Ishikawa (cell line): ENCODE results near the gene CYSTM1.

ENCODE experiments used
- CEBPB ChIP-seq: IDR thresholded peaks from 2 replicates; pipeline ENCODE4 v1.6.1; 2012
- CREB1 ChIP-seq: IDR thresholded peaks from 2 replicates; pipeline ENCODE4 v1.6.1; 2012; ENCODE audit warnings: low read depth
- EGR1 ChIP-seq: IDR thresholded peaks from 2 replicates; pipeline ENCODE4 v1.6.1; 2012
- EP300 ChIP-seq: IDR thresholded peaks from 2 replicates; pipeline ENCODE4 v1.6.1; 2012; ENCODE audit warnings: borderline replicate concordance
- FOXM1 ChIP-seq: IDR thresholded peaks from 2 replicates; pipeline ENCODE4 v1.6.1; 2012; ENCODE audit warnings: low read depth, borderline replicate concordance
- NFIC ChIP-seq: IDR thresholded peaks from 2 replicates; pipeline ENCODE4 v1.6.1; 2012
- RAD21 ChIP-seq: IDR thresholded peaks from 2 replicates; pipeline ENCODE4 v1.6.1; 2012; ENCODE audit warnings: low read depth
- TAF1 ChIP-seq: IDR thresholded peaks from 2 replicates; pipeline ENCODE4 v1.6.1; 2012; ENCODE audit warnings: low read depth, mild to moderate bottlenecking
- TCF12 ChIP-seq: IDR thresholded peaks from 2 replicates; pipeline ENCODE4 v1.6.1; 2012; ENCODE audit warnings: low read depth
- TEAD4 ChIP-seq: IDR thresholded peaks from 2 replicates; pipeline ENCODE4 v1.6.1; 2012
- YY1 ChIP-seq: IDR thresholded peaks from 2 replicates; pipeline ENCODE4 v1.6.1; 2012; ENCODE audit warnings: low read depth
- ZBTB7A ChIP-seq: IDR thresholded peaks from 2 replicates; pipeline ENCODE4 v1.6.1; 2012; ENCODE audit warnings: low read depth
- TF ChIP-seq, protein P1 (sequence below): IDR thresholded peaks from 2 replicates; pipeline ENCODE4 v1.6.1; 2012; ENCODE audit warnings: low read depth, mild to moderate bottlenecking
- TF ChIP-seq, protein P2 (sequence below): IDR thresholded peaks from 2 replicates; pipeline ENCODE4 v1.6.1; 2012
- TF ChIP-seq, protein P3 (sequence below): IDR thresholded peaks from 2 replicates; pipeline ENCODE4 v1.6.1; 2012

Gene CYSTM1

DNA sequence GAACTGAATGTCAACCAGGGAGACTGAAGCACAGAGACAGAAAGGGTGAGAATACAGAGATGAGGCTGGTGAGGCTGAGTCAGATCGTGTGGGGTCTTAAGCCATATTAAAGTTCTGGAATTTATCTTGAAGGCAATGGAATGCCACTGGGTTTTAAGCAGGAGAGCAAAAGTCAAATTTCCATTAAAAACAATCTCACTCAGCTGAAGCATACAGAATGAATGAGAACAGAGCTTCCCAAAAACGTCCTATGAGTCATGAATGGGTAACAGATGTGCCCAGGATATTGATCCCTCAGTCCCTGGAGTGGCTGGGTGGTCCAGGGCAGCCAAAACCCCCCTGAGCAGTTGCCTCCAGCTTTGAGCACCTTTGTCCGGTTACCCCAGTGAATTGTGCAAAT lies 83.0 kb downstream of the CYSTM1 start:
- no peak for TF ChIP-seq YY1
- TF ChIP-seq, protein P1, sequence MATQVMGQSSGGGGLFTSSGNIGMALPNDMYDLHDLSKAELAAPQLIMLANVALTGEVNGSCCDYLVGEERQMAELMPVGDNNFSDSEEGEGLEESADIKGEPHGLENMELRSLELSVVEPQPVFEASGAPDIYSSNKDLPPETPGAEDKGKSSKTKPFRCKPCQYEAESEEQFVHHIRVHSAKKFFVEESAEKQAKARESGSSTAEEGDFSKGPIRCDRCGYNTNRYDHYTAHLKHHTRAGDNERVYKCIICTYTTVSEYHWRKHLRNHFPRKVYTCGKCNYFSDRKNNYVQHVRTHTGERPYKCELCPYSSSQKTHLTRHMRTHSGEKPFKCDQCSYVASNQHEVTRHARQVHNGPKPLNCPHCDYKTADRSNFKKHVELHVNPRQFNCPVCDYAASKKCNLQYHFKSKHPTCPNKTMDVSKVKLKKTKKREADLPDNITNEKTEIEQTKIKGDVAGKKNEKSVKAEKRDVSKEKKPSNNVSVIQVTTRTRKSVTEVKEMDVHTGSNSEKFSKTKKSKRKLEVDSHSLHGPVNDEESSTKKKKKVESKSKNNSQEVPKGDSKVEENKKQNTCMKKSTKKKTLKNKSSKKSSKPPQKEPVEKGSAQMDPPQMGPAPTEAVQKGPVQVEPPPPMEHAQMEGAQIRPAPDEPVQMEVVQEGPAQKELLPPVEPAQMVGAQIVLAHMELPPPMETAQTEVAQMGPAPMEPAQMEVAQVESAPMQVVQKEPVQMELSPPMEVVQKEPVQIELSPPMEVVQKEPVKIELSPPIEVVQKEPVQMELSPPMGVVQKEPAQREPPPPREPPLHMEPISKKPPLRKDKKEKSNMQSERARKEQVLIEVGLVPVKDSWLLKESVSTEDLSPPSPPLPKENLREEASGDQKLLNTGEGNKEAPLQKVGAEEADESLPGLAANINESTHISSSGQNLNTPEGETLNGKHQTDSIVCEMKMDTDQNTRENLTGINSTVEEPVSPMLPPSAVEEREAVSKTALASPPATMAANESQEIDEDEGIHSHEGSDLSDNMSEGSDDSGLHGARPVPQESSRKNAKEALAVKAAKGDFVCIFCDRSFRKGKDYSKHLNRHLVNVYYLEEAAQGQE: no peak
- no peak for TF ChIP-seq FOXM1
- no peak for TF ChIP-seq EP300
- TF ChIP-seq, protein P2, sequence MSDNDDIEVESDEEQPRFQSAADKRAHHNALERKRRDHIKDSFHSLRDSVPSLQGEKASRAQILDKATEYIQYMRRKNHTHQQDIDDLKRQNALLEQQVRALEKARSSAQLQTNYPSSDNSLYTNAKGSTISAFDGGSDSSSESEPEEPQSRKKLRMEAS: no peak

DNA sequence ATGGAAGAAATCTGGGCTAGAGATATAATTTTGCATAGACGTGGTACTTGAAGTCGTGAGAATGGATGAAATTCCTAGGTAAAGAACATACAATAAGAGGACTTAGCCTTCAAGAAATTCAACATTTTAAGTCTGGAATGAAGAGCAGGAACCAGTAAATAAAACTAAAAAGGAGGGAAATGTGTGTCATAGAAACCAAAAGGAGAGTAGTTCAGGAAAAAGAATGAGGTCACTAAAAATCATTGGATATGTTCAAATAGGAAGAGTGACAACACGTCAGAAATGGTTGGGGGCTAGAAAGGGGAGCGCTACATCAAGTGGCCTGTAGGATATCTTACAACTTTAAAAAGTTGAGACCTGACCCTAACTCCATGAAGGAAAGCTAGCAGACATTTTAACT lies 83.9 kb downstream of the CYSTM1 start:
- TF ChIP-seq, protein P2: no peak
- TF ChIP-seq ZBTB7A: no peak
- TF ChIP-seq, protein P3, sequence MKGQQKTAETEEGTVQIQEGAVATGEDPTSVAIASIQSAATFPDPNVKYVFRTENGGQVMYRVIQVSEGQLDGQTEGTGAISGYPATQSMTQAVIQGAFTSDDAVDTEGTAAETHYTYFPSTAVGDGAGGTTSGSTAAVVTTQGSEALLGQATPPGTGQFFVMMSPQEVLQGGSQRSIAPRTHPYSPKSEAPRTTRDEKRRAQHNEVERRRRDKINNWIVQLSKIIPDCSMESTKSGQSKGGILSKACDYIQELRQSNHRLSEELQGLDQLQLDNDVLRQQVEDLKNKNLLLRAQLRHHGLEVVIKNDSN: no peak
- TF ChIP-seq, protein P1: no peak
- TF ChIP-seq EP300: no peak
- TF ChIP-seq CREB1: no peak
- TF ChIP-seq NFIC: no peak
- TF ChIP-seq TAF1: no peak

DNA sequence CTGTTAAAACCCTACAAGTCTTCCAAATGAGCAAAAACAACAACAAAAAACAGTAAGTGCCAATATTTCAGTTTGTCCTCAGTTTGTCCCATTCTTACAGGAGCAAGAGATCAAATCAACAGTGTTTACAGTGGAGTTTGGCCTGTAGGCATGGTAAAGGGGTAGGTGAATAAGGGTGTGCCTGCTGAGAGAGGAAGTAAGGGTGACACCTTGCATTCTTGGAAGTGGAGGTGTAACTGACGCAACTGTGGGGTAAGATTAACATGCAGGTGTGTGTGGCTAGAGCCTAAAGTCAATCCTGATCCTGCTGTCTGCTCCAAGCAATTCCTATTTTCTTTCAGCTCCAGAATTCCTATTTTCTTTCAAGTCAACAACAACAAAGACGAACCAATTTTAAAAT lies 84.5 kb downstream of the CYSTM1 start:
- TF ChIP-seq CEBPB (no peak), EP300 (no peak), TEAD4 (no peak), TCF12 (no peak), NFIC (no peak), EGR1 (no peak), ZBTB7A (no peak)
- TF ChIP-seq, protein P1: no peak

DNA sequence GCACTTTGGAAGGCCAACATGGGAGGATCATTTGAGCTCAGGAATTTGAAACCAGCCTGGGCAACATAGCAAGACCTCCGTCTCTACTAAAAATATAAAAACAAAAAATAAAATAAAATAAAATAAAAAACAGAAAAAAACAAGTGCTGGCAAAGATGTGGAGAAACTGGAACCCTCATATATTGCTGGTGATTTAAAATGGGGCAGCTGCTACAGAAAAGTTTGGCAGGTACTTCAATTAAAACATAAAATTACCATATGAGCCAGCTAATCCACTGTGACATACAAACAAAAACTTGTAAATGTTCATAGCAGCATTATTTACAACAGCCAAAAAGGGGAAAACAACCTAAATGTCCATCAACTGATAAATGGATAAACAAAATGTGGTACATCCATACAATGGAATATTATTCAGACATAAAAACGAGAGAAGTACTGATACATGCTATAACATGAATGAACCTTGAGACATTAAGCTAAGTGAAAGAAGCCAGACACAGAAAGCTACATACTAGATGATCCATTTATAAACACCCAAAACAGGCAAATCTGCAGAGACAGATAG lies 85.2 kb downstream of the CYSTM1 start:
- TF ChIP-seq, protein P3: no peak
- no peak for TF ChIP-seq TCF12
- no peak for TF ChIP-seq YY1
- TF ChIP-seq, protein P1: no peak
- no peak for TF ChIP-seq EP300
- TF ChIP-seq EGR1: no peak
- TF ChIP-seq CREB1: no peak
- TF ChIP-seq ZBTB7A: no peak
- TF ChIP-seq RAD21: no peak
- no peak for TF ChIP-seq FOXM1
- TF ChIP-seq TAF1: no peak
- no peak for TF ChIP-seq CEBPB
- no peak for TF ChIP-seq TEAD4
- TF ChIP-seq, protein P2: no peak
- no peak for TF ChIP-seq NFIC
